HepG2 (cell line): ENCODE measurements around the gene MED13L. TPM values are rescaled to one million over a fixed set of nuclear protein-coding genes. Genes with fewer than 3 reads are reported as not detected.
"Not testable (repeated sequence)": the region's sequence is repeated elsewhere in the genome, so short reads cannot be mapped to it uniquely, and the experiment has no call there.

Experiments
- ATAC-seq: fragments of 200-7000 bp; cut with Tn5 transposase; 3 replicates; pipeline ENCODE4 v1.9.1; 2020; ENCODE audit warnings: mild to moderate bottlenecking, moderate library complexity
- BruUV-seq: library from RNA; stranded (reverse); fragments of 400-500 nt; replicated peaks from 2 replicates; lab custom pipeline; 2021; lab: Mats Ljungman, UMichigan
- CTCF ChIA-PET: fragments of 300-600 bp; formaldehyde crosslinking; extraction: SDS; loops from one replicate; lab custom pipeline; 2021; ENCODE audit warnings: low total read pairs, inconsistent platforms, low intra/inter-chr PET ratio; lab: Yijun Ruan, JAX
- POLR2A ChIA-PET: fragments of 350-600 bp; sonication (Branson Sonifier 250); formaldehyde crosslinking; loops from one replicate; lab custom pipeline; 2020; ENCODE audit warnings: antibody characterized with exemption, inconsistent platforms; lab: Yijun Ruan, JAX
- DNase-seq: peaks from one replicate; pipeline ENCODE4 v3.0.0-alpha.2; 2015; ENCODE audit warnings: low spot score
- FAIRE-seq: peaks from 3 replicates; lab custom pipeline; 2011; peaks lifted over from hg19 to GRCh38; lab: Jason Lieb, UNC
- H2AFZ ChIP-seq: one replicate; pipeline ENCODE4 v1.6.1; 2011; ENCODE audit warnings: low read length, inconsistent platforms
- H3K27ac ChIP-seq: fragments of 300-600 bp; 3 replicates; pipeline ENCODE4 v1.8.0; 2011; ENCODE audit warnings: mixed run types, mild to moderate bottlenecking, mixed read lengths, low read length, inconsistent platforms; ENCODE audit not compliant: insufficient read depth; ENCODE audit errors: extremely low read length
- H3K27me3 ChIP-seq, 2 experiments: fragments of 200-600 bp in 1 of 2; 2 replicates in 1 of 2; 3 replicates in 1 of 2; pipeline versions ENCODE4 v1.6.0 to v1.8.0; 2011; ENCODE audit warnings: low read length in 2 of 2, mild to moderate bottlenecking in 2 of 2, moderate library complexity in 2 of 2, inconsistent platforms in 1 of 2; ENCODE audit not compliant: insufficient read depth in 2 of 2, control insufficient read depth in 1 of 2
- H3K36me3 ChIP-seq, 2 experiments: fragments of 200-600 bp in 1 of 2; replicated peaks in 1 of 2; 2 replicates in 1 of 2; 3 replicates in 1 of 2; pipeline versions ENCODE4 v1.5.1 to v1.8.0; 2011; ENCODE audit warnings: low read length in 2 of 2, inconsistent platforms in 1 of 2; ENCODE audit not compliant: insufficient read depth in 2 of 2, control insufficient read depth in 1 of 2
- H3K4me1 ChIP-seq: 2 replicates; pipeline ENCODE4 v1.5.1; 2012; ENCODE audit warnings: low read length, inconsistent platforms; ENCODE audit not compliant: insufficient read depth
- H3K4me2 ChIP-seq: 2 replicates; pipeline ENCODE4 v1.6.0; 2011; ENCODE audit warnings: low read depth, low read length, inconsistent platforms
- H3K4me3 ChIP-seq, 3 experiments: fragments of 200-600 bp in 1 of 3; sonication (generic), shearing (Covaris generic) in 1 of 3; replicated peaks in 1 of 3; 2 replicates each; pipeline ENCODE4 v1.5.1; 2011 to 2016; ENCODE audit warnings: low read length in 3 of 3, inconsistent platforms in 2 of 3, low read depth in 2 of 3, mild to moderate bottlenecking in 2 of 3, control low read depth in 1 of 3, mixed read lengths in 1 of 3; ENCODE audit not compliant: insufficient read depth in 1 of 3
- H3K79me2 ChIP-seq: one replicate; pipeline ENCODE4 v1.6.1; 2011; ENCODE audit warnings: low read length, inconsistent platforms; ENCODE audit not compliant: insufficient read depth
- H3K9ac ChIP-seq: 2 replicates; pipeline ENCODE4 v1.6.0; 2011; ENCODE audit warnings: mild to moderate bottlenecking, low read depth, low read length, inconsistent platforms; ENCODE audit not compliant: insufficient read depth
- H3K9me3 ChIP-seq: 2 replicates; pipeline ENCODE4 v1.5.1; 2012; ENCODE audit warnings: mild to moderate bottlenecking, low read length
- H4K20me1 ChIP-seq: 2 replicates; pipeline ENCODE4 v1.6.0; 2011; ENCODE audit warnings: inconsistent platforms, mild to moderate bottlenecking, low read length, moderate library complexity; ENCODE audit not compliant: insufficient read depth
- CSRNP1 ChIP-seq: sonication (generic); formaldehyde crosslinking; IDR thresholded peaks from 2 replicates; pipeline ENCODE4 v1.8.1; 2023; ENCODE audit warnings: mild to moderate bottlenecking, missing genetic modification reagents
- HIVEP1 ChIP-seq: sonication (generic); formaldehyde crosslinking; IDR thresholded peaks from 2 replicates; pipeline ENCODE4 v1.4.0; 2020; ENCODE audit warnings: mild to moderate bottlenecking, missing genetic modification reagents
- RNF2 ChIP-seq: fragments of 450-650 bp; conservative IDR thresholded peaks from 2 replicates; pipeline ENCODE4 v1.6.1; 2016; ENCODE audit warnings: low read depth
- RXRB ChIP-seq: IDR thresholded peaks from 2 replicates; pipeline ENCODE4 v1.6.1; 2016; ENCODE audit warnings: borderline replicate concordance, missing genetic modification reagents, missing compliant biosample characterization
- STAT5B ChIP-seq: sonication (generic); formaldehyde crosslinking; IDR thresholded peaks from 2 replicates; pipeline ENCODE4 v1.4.0; 2020; ENCODE audit warnings: missing genetic modification reagents
- SYNCRIP ChIP-seq: fragments of 200-400 bp; formaldehyde crosslinking; IDR thresholded peaks from 2 replicates; pipeline ENCODE4 v1.6.1; 2018; ENCODE audit warnings: mild to moderate bottlenecking, low read depth, low read length; ENCODE audit not compliant: insufficient read depth
- ZNF256 ChIP-seq: sonication (generic); formaldehyde crosslinking; conservative IDR thresholded peaks from 2 replicates; pipeline ENCODE4 v1.4.0; 2020; ENCODE audit warnings: missing genetic modification reagents
- ZNF841 ChIP-seq: sonication (generic); formaldehyde crosslinking; IDR thresholded peaks from 2 replicates; pipeline ENCODE4 v1.8.1; 2023; ENCODE audit warnings: missing genetic modification reagents, borderline replicate concordance
- WGBS: methylation state at CpG from one replicate; pipeline ENCODE4 v1.1.6; 2017; ENCODE audit warnings: low lambda C conversion rate; 5-methylcytosine and 5-hydroxymethylcytosine counted together
- in situ Hi-C: cut with HindIII; loops from 2 replicates; pipeline ENCODE4 v1.10.0; 2017; ENCODE audit warnings: low pct_unique_long_range_greater_than_20kb; ENCODE audit not compliant: extremely low pct_ligation_motif_present
- intact Hi-C: fragments of 100-400 bp; cut with micrococcal nuclease; formaldehyde crosslinking; loops from one replicate; pipeline ENCODE4 v1.10.0; 2022; ENCODE audit not compliant: unreplicated experiment
- polyA plus RNA-seq, 8 experiments: library from polyadenylated mRNA; depleted of rRNA in 3 of 8; stranded (reverse) in 7 of 8; unstranded in 1 of 8; fragments of >200 nt; fragmentation: Illumina TruSeq in 4 of 8; extraction: Trizol in 4 of 8; gene quantifications; 2 replicates each; pipeline versions ENCODE4 v1.2.1 to v1.2.3, GENCODE V29; 2011 to 2016; ENCODE audit warnings: low read depth in 4 of 8, missing spikeins in 1 of 8, mixed read lengths in 1 of 8; ENCODE audit not compliant: insufficient read depth in 1 of 8
- total RNA-seq, 5 experiments: library from RNA; depleted of rRNA; stranded (reverse); fragments of >200 nt; fragmentation: Illumina TruSeq; extraction: Trizol; gene quantifications; 2 replicates each; pipeline ENCODE4 v1.2.3, GENCODE V29; 2016; ENCODE audit warnings: low read depth in 1 of 5
- TF ChIP-seq, protein P1 (sequence below): sonication (generic); IDR thresholded peaks from 2 replicates; pipeline ENCODE4 v1.6.1; 2016; ENCODE audit warnings: low read depth, borderline replicate concordance

MED13L gene
- total and polyA plus RNA-seq, 2 of the 13 experiments (the other 11 are each of a cell fraction or from before 2014, with no cell fraction given): 24.8 to 38.9 TPM

DNA sequence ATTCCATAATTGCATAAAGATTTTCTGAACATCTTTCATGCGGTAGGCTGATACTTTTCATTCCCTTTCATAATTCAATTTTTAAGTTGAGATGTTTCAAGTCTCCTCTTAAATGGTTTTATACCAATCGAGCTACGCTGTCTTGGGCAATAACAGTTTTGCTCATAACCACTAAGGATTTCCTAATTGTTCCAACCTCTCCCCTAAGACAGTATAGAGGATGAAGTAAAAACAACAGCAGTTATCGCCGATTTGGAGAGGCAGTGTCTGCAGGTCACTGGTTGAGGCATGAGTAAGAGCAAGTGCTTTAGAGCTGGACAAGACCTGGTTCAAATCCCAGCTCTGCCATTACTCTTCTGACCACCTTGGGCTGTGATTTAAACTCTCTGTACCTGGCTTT is 6.9 kb upstream of the MED13L start:
- H4K20me1 ChIP-seq: no peaks in the 10 kb centered on the region
- peaks cover 20% of the 10 kb centered on the region for H3K4me1 ChIP-seq
- BruUV-seq: no TSS peak
- no peak for FAIRE-seq
- 88% methylated on average over 5 of the region's 5 CpGs for WGBS
- in situ Hi-C loops (no loop called here), intact Hi-C loops (no loop called here)
- ChIA-PET CTCF (no interaction called here), POLR2A (no interaction called here)
- TF ChIP-seq SYNCRIP (no peak), ZNF841 (no peak), HIVEP1 (CRISPR knock-in tag) (no peak), ZNF256 (CRISPR knock-in tag) (no peak), CSRNP1 (CRISPR knock-in tag) (no peak), RXRB (CRISPR knock-in tag) (no peak), RNF2 (no peak), STAT5B (CRISPR knock-in tag) (no peak)
- TF ChIP-seq, protein P1, sequence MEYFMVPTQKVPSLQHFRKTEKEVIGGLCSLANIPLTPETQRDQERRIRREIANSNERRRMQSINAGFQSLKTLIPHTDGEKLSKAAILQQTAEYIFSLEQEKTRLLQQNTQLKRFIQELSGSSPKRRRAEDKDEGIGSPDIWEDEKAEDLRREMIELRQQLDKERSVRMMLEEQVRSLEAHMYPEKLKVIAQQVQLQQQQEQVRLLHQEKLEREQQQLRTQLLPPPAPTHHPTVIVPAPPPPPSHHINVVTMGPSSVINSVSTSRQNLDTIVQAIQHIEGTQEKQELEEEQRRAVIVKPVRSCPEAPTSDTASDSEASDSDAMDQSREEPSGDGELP: no peak
- no peak for DNase-seq
- H2AFZ ChIP-seq: no peak overlapping the region
- H3K36me3 ChIP-seq: no peaks in the 10 kb centered on the region
- no peak overlapping the region for H3K9ac ChIP-seq
- H3K4me3 ChIP-seq: no peak overlapping the region
- H3K9me3 ChIP-seq: no peaks in the 10 kb centered on the region
- no peak overlapping the region for H3K27ac ChIP-seq
- H3K27me3 ChIP-seq: peaks cover 0 to 13% of the 10 kb centered on the region in 2 experiments; a peak in 2 of 5 replicates
- no peak for ATAC-seq
- H3K4me2 ChIP-seq: no peak overlapping the region
- H3K79me2 ChIP-seq: no peaks in the 10 kb centered on the region

GRCh38 chr12:116283881-116284280 is 6.4 kb upstream of the MED13L start:
- H3K27ac ChIP-seq, H3K4me3 ChIP-seq, CTCF ChIA-PET, POLR2A ChIA-PET, BruUV-seq, ATAC-seq, H3K79me2 ChIP-seq, intact Hi-C loops, H3K9me3 ChIP-seq, H2AFZ ChIP-seq, H3K4me2 ChIP-seq, in situ Hi-C loops, H3K36me3 ChIP-seq, DNase-seq, FAIRE-seq, H4K20me1 ChIP-seq, H3K9ac ChIP-seq: not testable (repeated sequence)
- Histone ChIP-seq H3K4me1 (peaks cover 20% of the 10 kb centered on the region), H3K27me3 (peaks cover 0 to 18% of the 10 kb centered on the region in 2 experiments; a peak in 3 of 5 replicates)
- 71% methylated on average over 8 of the region's 8 CpGs for WGBS
